Activated B cell treated with CpG ODN at 0.5 μM for 24 hours (primary cell): ENCODE results near the gene ANP32B. TPM values are rescaled to one million over a fixed set of nuclear protein-coding genes. Genes with fewer than 3 reads are reported as not detected.

Source experiments
- ATAC-seq: fragments of 200-7000 bp; cut with Tn5 transposase; one replicate; pipeline ENCODE4 v1.10.0; 2021; ENCODE audit warnings: low read depth, mild to moderate bottlenecking, moderate library complexity
- CTCF ChIA-PET: fragments of 350-600 bp; sonication (Branson Sonifier 250); formaldehyde crosslinking; loops from one replicate; lab custom pipeline; 2021; ENCODE audit warnings: antibody characterized with exemption; lab: Charles Lee
- POLR2A ChIA-PET: fragments of 350-600 bp; sonication (Branson Sonifier 250); formaldehyde crosslinking; loops from one replicate; lab custom pipeline; 2021; ENCODE audit warnings: antibody characterized with exemption; lab: Charles Lee
- DNase-seq: peaks from one replicate; pipeline ENCODE4 v3.0.0; 2022
- H3K27ac Mint-ChIP-seq: one replicate; pipeline ENCODE4 v1.8.0; 2020; ENCODE audit warnings: mixed read lengths
- H3K27me3 Mint-ChIP-seq: one replicate; pipeline ENCODE4 v1.8.0; 2021; ENCODE audit warnings: mixed read lengths
- H3K36me3 Mint-ChIP-seq: one replicate; pipeline ENCODE4 v1.8.0; 2021; ENCODE audit warnings: low read depth, mixed read lengths
- H3K4me1 Mint-ChIP-seq: one replicate; pipeline ENCODE4 v1.8.0; 2021; ENCODE audit warnings: mixed read lengths
- H3K4me3 Mint-ChIP-seq: one replicate; pipeline ENCODE4 v1.8.0; 2020; ENCODE audit warnings: mild to moderate bottlenecking, mixed read lengths
- H3K9me3 Mint-ChIP-seq: one replicate; pipeline ENCODE4 v1.8.0; 2020; ENCODE audit warnings: mixed read lengths
- CTCF ChIP-seq: fragments of 200-600 bp; IDR thresholded peaks from one replicate; pipeline ENCODE4 v1.8.0; 2022; ENCODE audit warnings: antibody characterized with exemption, mild to moderate bottlenecking
- intact Hi-C: fragments of 100-400 bp; cut with micrococcal nuclease; formaldehyde crosslinking; loops from one replicate; pipeline ENCODE4 v1.15.1; 2024
- total RNA-seq: library from RNA; stranded (reverse); gene quantifications from 2 replicates; pipeline ENCODE4 v1.2.3, GENCODE V29; 2022

The ANP32B gene
- total RNA-seq, 1 donor from 2014 or later = 162 TPM

GRCh38 chr9:98046180-98046543, 63.0 kb downstream of the ANP32B start:
- ATAC-seq (no peak), DNase-seq (no peak)
- Mint-ChIP-seq H3K9me3 (peaks cover 7% of the 10 kb centered on the region), H3K36me3 (peaks cover 23% of the 10 kb centered on the region), H3K27me3 (no peaks in the 10 kb centered on the region), H3K4me3 (peak overlapping the region; percentile 83), H3K27ac (no peak overlapping the region), H3K4me1 (peaks cover 50% of the 10 kb centered on the region)
- POLR2A ChIA-PET = interaction anchor here (0.8 to 5.1 kb wide), 8 partner anchors 9 to 210 kb away, joined by 3 to 38 read pairs (median 7); partner anchors contain the start of genes ANP32B, NANS, TBC1D2 and TRMO
- intact Hi-C loops = no loop called here
- no peak for TF ChIP-seq CTCF
- CTCF ChIA-PET = interaction anchor here (1.0 to 2.1 kb wide), 2 partner anchors 10 to 11 kb away, joined by 4 to 7 read pairs; partner anchors contain the start of gene NANS

- ChIA-PET CTCF (no interaction called here), POLR2A (interaction anchor here (1.0 to 5.1 kb wide), 4 partner anchors 10 to 63 kb away, joined by 4 to 38 read pairs (median 16); partner anchors contain the start of genes ANP32B and NANS)
- no peak for ATAC-seq
- peaks cover 23% of the 10 kb centered on the region for H3K36me3 Mint-ChIP-seq
- intact Hi-C loops = no loop called here
- H3K4me3 Mint-ChIP-seq = peak overlapping the region; percentile 35
- peaks cover 50% of the 10 kb centered on the region for H3K4me1 Mint-ChIP-seq
- H3K27me3 Mint-ChIP-seq = no peaks in the 10 kb centered on the region
- H3K9me3 Mint-ChIP-seq = peaks cover 7% of the 10 kb centered on the region
- no peak overlapping the region for H3K27ac Mint-ChIP-seq
- TF ChIP-seq CTCF = no peak
- no peak for DNase-seq
Measured at GRCh38 chr9:98047002-98047401, 63.9 kb downstream of the ANP32B start.

- no peak for ATAC-seq
- CTCF ChIA-PET = no interaction called here
- Mint-ChIP-seq H3K27me3 (no peaks in the 10 kb centered on the region), H3K4me1 (peaks cover 33% of the 10 kb centered on the region), H3K9me3 (peaks cover 7% of the 10 kb centered on the region), H3K36me3 (peaks cover 26% of the 10 kb centered on the region), H3K4me3 (no peak overlapping the region), H3K27ac (no peak overlapping the region)
- TF ChIP-seq CTCF = no peak
- intact Hi-C loops = no loop called here
- POLR2A ChIA-PET = no interaction called here
- DNase-seq = no peak
Measured at GRCh38 chr9:98049288-98050072, 66.3 kb downstream of the ANP32B start.

- Mint-ChIP-seq H3K36me3 (peaks cover 23% of the 10 kb centered on the region), H3K4me1 (peaks cover 26% of the 10 kb centered on the region), H3K9me3 (peaks cover 2% of the 10 kb centered on the region), H3K4me3 (no peak overlapping the region), H3K27ac (no peak overlapping the region), H3K27me3 (no peaks in the 10 kb centered on the region)
- no peak for TF ChIP-seq CTCF
- ChIA-PET POLR2A (no interaction called here), CTCF (no interaction called here)
- intact Hi-C loops = no loop called here
- DNase-seq (no peak), ATAC-seq (no peak)
Measured at GRCh38 chr9:98050351-98050750, 67.2 kb downstream of the ANP32B start.

- DNase-seq (no peak), ATAC-seq (no peak)
- no peak for TF ChIP-seq CTCF
- Mint-ChIP-seq H3K36me3 (peaks cover 10% of the 10 kb centered on the region), H3K4me3 (no peak overlapping the region), H3K4me1 (peaks cover 18% of the 10 kb centered on the region), H3K9me3 (no peaks in the 10 kb centered on the region), H3K27ac (no peak overlapping the region), H3K27me3 (no peaks in the 10 kb centered on the region)
- ChIA-PET POLR2A (interaction anchor here (0.6 to 1.5 kb wide), 3 partner anchors 9 to 441 kb away, joined by 4 to 6 read pairs (median 4); no protein-coding TSS in a partner anchor), CTCF (interaction anchor here (1.2 kb wide), 1 partner anchor 131 kb away, joined by 4 read pairs; no protein-coding TSS in a partner anchor)
- intact Hi-C loops = no loop called here
Measured at GRCh38 chr9:98054376-98054951, 71.3 kb downstream of the ANP32B start.
